HepG2 (cell line): Measurements from ENCODE around the gene UBE2N. TPM values are rescaled to one million over a fixed set of nuclear protein-coding genes. Genes with fewer than 3 reads are reported as not detected.

Experiments used
- ATAC-seq: fragments of 200-7000 bp; cut with Tn5 transposase; 3 replicates; pipeline ENCODE4 v1.9.1; 2020; ENCODE audit warnings: mild to moderate bottlenecking, moderate library complexity
- BruUV-seq: library from RNA; stranded (reverse); fragments of 400-500 nt; replicated peaks from 2 replicates; lab custom pipeline; 2021; lab: Mats Ljungman, UMichigan
- CTCF ChIA-PET: fragments of 300-600 bp; formaldehyde crosslinking; extraction: SDS; loops from one replicate; lab custom pipeline; 2021; ENCODE audit warnings: low total read pairs, inconsistent platforms, low intra/inter-chr PET ratio; lab: Yijun Ruan, JAX
- POLR2A ChIA-PET: fragments of 350-600 bp; sonication (Branson Sonifier 250); formaldehyde crosslinking; loops from one replicate; lab custom pipeline; 2020; ENCODE audit warnings: antibody characterized with exemption, inconsistent platforms; lab: Yijun Ruan, JAX
- DNase-seq: peaks from one replicate; pipeline ENCODE4 v3.0.0-alpha.2; 2015; ENCODE audit warnings: low spot score
- FAIRE-seq: peaks from 3 replicates; lab custom pipeline; 2011; peaks lifted over from hg19 to GRCh38; lab: Jason Lieb, UNC
- H2AFZ ChIP-seq: one replicate; pipeline ENCODE4 v1.6.1; 2011; ENCODE audit warnings: low read length, inconsistent platforms
- H3K27ac ChIP-seq: fragments of 300-600 bp; 3 replicates; pipeline ENCODE4 v1.8.0; 2011; ENCODE audit warnings: mixed run types, mild to moderate bottlenecking, mixed read lengths, low read length, inconsistent platforms; ENCODE audit not compliant: insufficient read depth; ENCODE audit errors: extremely low read length
- H3K27me3 ChIP-seq, 2 experiments: fragments of 200-600 bp in 1 of 2; 2 replicates in 1 of 2; 3 replicates in 1 of 2; pipeline versions ENCODE4 v1.6.0 to v1.8.0; 2011; ENCODE audit warnings: low read length in 2 of 2, mild to moderate bottlenecking in 2 of 2, moderate library complexity in 2 of 2, inconsistent platforms in 1 of 2; ENCODE audit not compliant: insufficient read depth in 2 of 2, control insufficient read depth in 1 of 2
- H3K36me3 ChIP-seq, 2 experiments: fragments of 200-600 bp in 1 of 2; replicated peaks in 1 of 2; 2 replicates in 1 of 2; 3 replicates in 1 of 2; pipeline versions ENCODE4 v1.5.1 to v1.8.0; 2011; ENCODE audit warnings: low read length in 2 of 2, inconsistent platforms in 1 of 2; ENCODE audit not compliant: insufficient read depth in 2 of 2, control insufficient read depth in 1 of 2
- H3K4me1 ChIP-seq: 2 replicates; pipeline ENCODE4 v1.5.1; 2012; ENCODE audit warnings: low read length, inconsistent platforms; ENCODE audit not compliant: insufficient read depth
- H3K4me2 ChIP-seq: 2 replicates; pipeline ENCODE4 v1.6.0; 2011; ENCODE audit warnings: low read depth, low read length, inconsistent platforms
- H3K4me3 ChIP-seq, 3 experiments: fragments of 200-600 bp in 1 of 3; sonication (generic), shearing (Covaris generic) in 1 of 3; replicated peaks in 1 of 3; 2 replicates each; pipeline ENCODE4 v1.5.1; 2011 to 2016; ENCODE audit warnings: low read length in 3 of 3, inconsistent platforms in 2 of 3, low read depth in 2 of 3, mild to moderate bottlenecking in 2 of 3, control low read depth in 1 of 3, mixed read lengths in 1 of 3; ENCODE audit not compliant: insufficient read depth in 1 of 3
- H3K79me2 ChIP-seq: one replicate; pipeline ENCODE4 v1.6.1; 2011; ENCODE audit warnings: low read length, inconsistent platforms; ENCODE audit not compliant: insufficient read depth
- H3K9ac ChIP-seq: 2 replicates; pipeline ENCODE4 v1.6.0; 2011; ENCODE audit warnings: mild to moderate bottlenecking, low read depth, low read length, inconsistent platforms; ENCODE audit not compliant: insufficient read depth
- H3K9me3 ChIP-seq: 2 replicates; pipeline ENCODE4 v1.5.1; 2012; ENCODE audit warnings: mild to moderate bottlenecking, low read length
- H4K20me1 ChIP-seq: 2 replicates; pipeline ENCODE4 v1.6.0; 2011; ENCODE audit warnings: inconsistent platforms, mild to moderate bottlenecking, low read length, moderate library complexity; ENCODE audit not compliant: insufficient read depth
- KAT2B ChIP-seq: fragments of 150-350 bp; IDR thresholded peaks from 2 replicates; pipeline ENCODE4 v1.6.1; 2014; ENCODE audit warnings: low read depth, low read length, borderline replicate concordance
- SAP130 ChIP-seq: IDR thresholded peaks from 2 replicates; pipeline ENCODE4 v1.6.1; 2016; ENCODE audit warnings: low read depth
- SP2 ChIP-seq: sonication (generic); formaldehyde crosslinking; IDR thresholded peaks from 2 replicates; pipeline ENCODE4 v1.5.1; 2020; ENCODE audit warnings: mild to moderate bottlenecking, missing genetic modification reagents
- WGBS: methylation state at CpG from one replicate; pipeline ENCODE4 v1.1.6; 2017; ENCODE audit warnings: low lambda C conversion rate; 5-methylcytosine and 5-hydroxymethylcytosine counted together
- in situ Hi-C: cut with HindIII; loops from 2 replicates; pipeline ENCODE4 v1.10.0; 2017; ENCODE audit warnings: low pct_unique_long_range_greater_than_20kb; ENCODE audit not compliant: extremely low pct_ligation_motif_present
- intact Hi-C: fragments of 100-400 bp; cut with micrococcal nuclease; formaldehyde crosslinking; loops from one replicate; pipeline ENCODE4 v1.10.0; 2022; ENCODE audit not compliant: unreplicated experiment
- polyA plus RNA-seq, 8 experiments: library from polyadenylated mRNA; depleted of rRNA in 3 of 8; stranded (reverse) in 7 of 8; unstranded in 1 of 8; fragments of >200 nt; fragmentation: Illumina TruSeq in 4 of 8; extraction: Trizol in 4 of 8; gene quantifications; 2 replicates each; pipeline versions ENCODE4 v1.2.1 to v1.2.3, GENCODE V29; 2011 to 2016; ENCODE audit warnings: low read depth in 4 of 8, missing spikeins in 1 of 8, mixed read lengths in 1 of 8; ENCODE audit not compliant: insufficient read depth in 1 of 8
- total RNA-seq, 5 experiments: library from RNA; depleted of rRNA; stranded (reverse); fragments of >200 nt; fragmentation: Illumina TruSeq; extraction: Trizol; gene quantifications; 2 replicates each; pipeline ENCODE4 v1.2.3, GENCODE V29; 2016; ENCODE audit warnings: low read depth in 1 of 5
- TF ChIP-seq, protein P1 (sequence below): sonication (generic); formaldehyde crosslinking; IDR thresholded peaks from 2 replicates; pipeline ENCODE4 v1.5.1; 2020; ENCODE audit warnings: mild to moderate bottlenecking, missing genetic modification reagents, moderate library complexity

Gene UBE2N
- total and polyA plus RNA-seq, 2 of the 13 experiments (the other 11 are each of a cell fraction or from before 2014, with no cell fraction given): 188 to 197 TPM

DNA sequence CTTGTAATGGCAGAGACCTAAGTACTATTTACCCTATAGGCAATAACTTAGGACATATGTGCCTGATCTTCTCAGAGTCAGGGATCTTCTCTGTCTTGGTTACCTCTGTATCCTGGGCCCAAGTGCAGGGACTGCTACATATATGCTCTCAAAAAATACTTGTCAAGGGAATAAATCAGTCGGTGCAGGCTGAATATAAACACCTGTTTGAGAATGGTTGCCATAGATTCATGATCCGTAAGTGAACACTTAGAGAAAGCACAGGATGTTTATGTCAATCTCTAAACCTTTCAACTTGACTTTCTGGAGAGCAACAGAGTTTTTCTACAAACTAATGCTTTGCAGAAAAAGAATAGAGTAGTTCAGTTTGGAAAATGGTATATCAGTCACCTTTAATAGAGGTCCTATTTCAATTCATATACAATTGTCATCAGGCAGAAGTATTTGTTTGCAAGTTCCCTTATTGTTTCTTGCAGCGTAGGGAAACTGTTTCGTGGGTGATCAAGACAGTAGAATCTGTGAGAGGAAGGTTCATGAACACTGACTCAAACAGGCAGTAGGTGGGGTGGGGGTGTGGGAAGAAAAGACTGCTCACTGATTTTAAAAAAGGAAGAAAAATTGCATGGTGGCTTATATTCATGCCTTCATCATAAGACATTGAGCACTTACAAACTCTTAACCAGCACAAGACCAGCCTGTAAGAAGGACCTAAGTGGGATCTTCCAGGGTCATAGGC lies 6.0 kb upstream of the UBE2N start:
- peaks cover 73% of the 10 kb centered on the region for H3K4me1 ChIP-seq
- 0 out of 2 replicates have a peak overlapping the region, but pooled peaks have one; percentile 2 for H3K4me2 ChIP-seq
- TF ChIP-seq SP2 (CRISPR knock-in tag) (no peak), SAP130 (CRISPR knock-in tag) (0 out of 2 replicates have a peak, but pooled peaks have one; percentile 7)
- no peaks in the 10 kb centered on the region for H4K20me1 ChIP-seq
- FAIRE-seq (no peak), ATAC-seq (no peak), DNase-seq (no peak)
- no peak overlapping the region for H3K9ac ChIP-seq
- intact Hi-C loops (no loop called here), in situ Hi-C loops (no loop called here)
- 72% methylated on average over 4 of the region's 4 CpGs for WGBS
- no TSS peak for BruUV-seq
- H3K79me2 ChIP-seq: peaks cover 1% of the 10 kb centered on the region
- no peaks in the 10 kb centered on the region for H3K36me3 ChIP-seq
- peak overlapping the region; percentile 28 for H3K27ac ChIP-seq
- no peak overlapping the region for H3K4me3 ChIP-seq
- CTCF ChIA-PET: no interaction called here
- no peak overlapping the region for H2AFZ ChIP-seq
- POLR2A ChIA-PET: no interaction called here
- no peaks in the 10 kb centered on the region; a peak in 1 of 5 replicates for H3K27me3 ChIP-seq
- no peaks in the 10 kb centered on the region for H3K9me3 ChIP-seq

DNA sequence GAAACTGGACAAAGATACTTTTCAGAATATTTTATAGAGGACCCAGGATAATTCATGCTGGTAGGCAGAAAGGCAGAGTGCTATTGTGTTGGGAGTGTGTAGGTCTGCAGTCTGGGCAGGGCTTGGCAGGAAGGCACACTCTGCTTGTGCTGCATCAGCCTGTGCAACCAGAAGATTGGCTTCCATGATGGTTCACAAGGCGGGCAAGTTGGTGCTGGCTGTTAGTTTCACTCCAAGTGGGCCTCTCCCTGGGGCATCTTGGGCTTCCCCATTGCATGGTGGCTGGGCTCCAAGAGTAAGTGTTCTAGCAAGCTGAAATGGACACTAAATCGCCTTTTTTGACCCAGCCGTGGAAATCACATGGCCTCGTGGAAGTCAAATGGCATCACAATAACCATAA lies 1.8 kb upstream of the UBE2N start:
- no peak for DNase-seq
- Histone ChIP-seq H3K27me3 (no peaks in the 10 kb centered on the region; a peak in 1 of 5 replicates), H2AFZ (no peak overlapping the region), H3K4me3 (no peak overlapping the region), H4K20me1 (peaks cover 21% of the 10 kb centered on the region), H3K27ac (no peak overlapping the region), H3K79me2 (peaks cover 39% of the 10 kb centered on the region), H3K9ac (no peak overlapping the region), H3K4me2 (peak overlapping the region; percentile 99; the same call in 1 of the 2 replicates), H3K9me3 (no peaks in the 10 kb centered on the region), H3K36me3 (peaks cover 0 to 1% of the 10 kb centered on the region in 2 experiments; a peak in 1 of 5 replicates), H3K4me1 (peaks cover 55% of the 10 kb centered on the region)
- ChIA-PET CTCF (no interaction called here), POLR2A (no interaction called here)
- no TSS peak for BruUV-seq
- intact Hi-C loops (no loop called here), in situ Hi-C loops (no loop called here)
- TF ChIP-seq KAT2B: no peak
- TF ChIP-seq, protein P1, sequence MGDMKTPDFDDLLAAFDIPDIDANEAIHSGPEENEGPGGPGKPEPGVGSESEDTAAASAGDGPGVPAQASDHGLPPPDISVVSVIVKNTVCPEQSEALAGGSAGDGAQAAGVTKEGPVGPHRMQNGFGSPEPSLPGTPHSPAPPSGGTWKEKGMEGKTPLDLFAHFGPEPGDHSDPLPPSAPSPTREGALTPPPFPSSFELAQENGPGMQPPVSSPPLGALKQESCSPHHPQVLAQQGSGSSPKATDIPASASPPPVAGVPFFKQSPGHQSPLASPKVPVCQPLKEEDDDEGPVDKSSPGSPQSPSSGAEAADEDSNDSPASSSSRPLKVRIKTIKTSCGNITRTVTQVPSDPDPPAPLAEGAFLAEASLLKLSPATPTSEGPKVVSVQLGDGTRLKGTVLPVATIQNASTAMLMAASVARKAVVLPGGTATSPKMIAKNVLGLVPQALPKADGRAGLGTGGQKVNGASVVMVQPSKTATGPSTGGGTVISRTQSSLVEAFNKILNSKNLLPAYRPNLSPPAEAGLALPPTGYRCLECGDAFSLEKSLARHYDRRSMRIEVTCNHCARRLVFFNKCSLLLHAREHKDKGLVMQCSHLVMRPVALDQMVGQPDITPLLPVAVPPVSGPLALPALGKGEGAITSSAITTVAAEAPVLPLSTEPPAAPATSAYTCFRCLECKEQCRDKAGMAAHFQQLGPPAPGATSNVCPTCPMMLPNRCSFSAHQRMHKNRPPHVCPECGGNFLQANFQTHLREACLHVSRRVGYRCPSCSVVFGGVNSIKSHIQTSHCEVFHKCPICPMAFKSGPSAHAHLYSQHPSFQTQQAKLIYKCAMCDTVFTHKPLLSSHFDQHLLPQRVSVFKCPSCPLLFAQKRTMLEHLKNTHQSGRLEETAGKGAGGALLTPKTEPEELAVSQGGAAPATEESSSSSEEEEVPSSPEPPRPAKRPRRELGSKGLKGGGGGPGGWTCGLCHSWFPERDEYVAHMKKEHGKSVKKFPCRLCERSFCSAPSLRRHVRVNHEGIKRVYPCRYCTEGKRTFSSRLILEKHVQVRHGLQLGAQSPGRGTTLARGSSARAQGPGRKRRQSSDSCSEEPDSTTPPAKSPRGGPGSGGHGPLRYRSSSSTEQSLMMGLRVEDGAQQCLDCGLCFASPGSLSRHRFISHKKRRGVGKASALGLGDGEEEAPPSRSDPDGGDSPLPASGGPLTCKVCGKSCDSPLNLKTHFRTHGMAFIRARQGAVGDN (CRISPR knock-in tag): 0 out of 2 replicates have a peak, but pooled peaks have one; percentile 27
- FAIRE-seq: no peak
- WGBS: 100% methylated on average over 2 of the region's 4 CpGs
- ATAC-seq: no peak
